Measurements from ENCODE around the gene TMEM203. TPM values are rescaled to one million over a fixed set of nuclear protein-coding genes. Genes with fewer than 3 reads are reported as not detected.

The TMEM203 gene
- polyA plus RNA-seq, 1 of the 3 experiments (the other 2 are of a cell fraction): 55.6 TPM

GRCh38 chr9:137160716-137161557, 44.5 kb downstream of the TMEM203 start:
- H3K27me3 ChIP-seq (ENCODE audit: insufficient read depth): peaks cover 5% of the 10 kb centered on the region; the same call in 1 of the 2 replicates
- POLR2A ChIA-PET: no interaction called here
- no peaks in the 10 kb centered on the region for H3K79me2 ChIP-seq (ENCODE audit: insufficient read depth)
- no peaks in the 10 kb centered on the region for H4K20me1 ChIP-seq (ENCODE audit: insufficient read depth)
- no peak overlapping the region for H3K27ac ChIP-seq (ENCODE audit: low read depth in 2 of 2, low read length in 1 of 2)
- no peaks in the 10 kb centered on the region for H3K9me2 ChIP-seq
- WGBS (ENCODE audit: low lambda C conversion rate): 72% methylated on average over 34 of the region's 56 CpGs
- TF ChIP-seq FOXM1 (IDR thresholded peaks at IDR 0.05; ENCODE audit: low read depth): no peak
- TF ChIP-seq TEAD4 (IDR thresholded peaks at IDR 0.05; ENCODE audit: borderline replicate concordance, insufficient read depth): no peak
- no peak for TF ChIP-seq MEF2A (IDR thresholded peaks at IDR 0.05; ENCODE audit: borderline replicate concordance, low read depth)
- no peak for TF ChIP-seq IRF3 (IDR thresholded peaks at IDR 0.05; ENCODE audit: low read depth, low read length)
- TF ChIP-seq, protein P1, sequence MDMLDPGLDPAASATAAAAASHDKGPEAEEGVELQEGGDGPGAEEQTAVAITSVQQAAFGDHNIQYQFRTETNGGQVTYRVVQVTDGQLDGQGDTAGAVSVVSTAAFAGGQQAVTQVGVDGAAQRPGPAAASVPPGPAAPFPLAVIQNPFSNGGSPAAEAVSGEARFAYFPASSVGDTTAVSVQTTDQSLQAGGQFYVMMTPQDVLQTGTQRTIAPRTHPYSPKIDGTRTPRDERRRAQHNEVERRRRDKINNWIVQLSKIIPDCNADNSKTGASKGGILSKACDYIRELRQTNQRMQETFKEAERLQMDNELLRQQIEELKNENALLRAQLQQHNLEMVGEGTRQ (IDR thresholded peaks at IDR 0.05; ENCODE audit: borderline replicate concordance, low read depth, low read length): no peak
- TF ChIP-seq, protein P2, sequence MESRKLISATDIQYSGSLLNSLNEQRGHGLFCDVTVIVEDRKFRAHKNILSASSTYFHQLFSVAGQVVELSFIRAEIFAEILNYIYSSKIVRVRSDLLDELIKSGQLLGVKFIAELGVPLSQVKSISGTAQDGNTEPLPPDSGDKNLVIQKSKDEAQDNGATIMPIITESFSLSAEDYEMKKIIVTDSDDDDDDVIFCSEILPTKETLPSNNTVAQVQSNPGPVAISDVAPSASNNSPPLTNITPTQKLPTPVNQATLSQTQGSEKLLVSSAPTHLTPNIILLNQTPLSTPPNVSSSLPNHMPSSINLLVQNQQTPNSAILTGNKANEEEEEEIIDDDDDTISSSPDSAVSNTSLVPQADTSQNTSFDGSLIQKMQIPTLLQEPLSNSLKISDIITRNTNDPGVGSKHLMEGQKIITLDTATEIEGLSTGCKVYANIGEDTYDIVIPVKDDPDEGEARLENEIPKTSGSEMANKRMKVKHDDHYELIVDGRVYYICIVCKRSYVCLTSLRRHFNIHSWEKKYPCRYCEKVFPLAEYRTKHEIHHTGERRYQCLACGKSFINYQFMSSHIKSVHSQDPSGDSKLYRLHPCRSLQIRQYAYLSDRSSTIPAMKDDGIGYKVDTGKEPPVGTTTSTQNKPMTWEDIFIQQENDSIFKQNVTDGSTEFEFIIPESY (IDR thresholded peaks at IDR 0.05; ENCODE audit: borderline replicate concordance, low read depth): no peak
- no peak for TF ChIP-seq TAF1 (IDR thresholded peaks at IDR 0.05; ENCODE audit: borderline replicate concordance, low read depth, low read length)
- TF ChIP-seq YY1 (IDR thresholded peaks at IDR 0.05; ENCODE audit: low read depth): no peak
- no peak for TF ChIP-seq CHD2 (IDR thresholded peaks at IDR 0.05; ENCODE audit: low read length, partially characterized antibody)
- TF ChIP-seq EP300 (IDR thresholded peaks at IDR 0.05; ENCODE audit: borderline replicate concordance in 1 of 2, low read depth in 1 of 2, low read length in 1 of 2): no peak
- no peak for TF ChIP-seq SMC3 (IDR thresholded peaks at IDR 0.05; ENCODE audit: low read depth, low read length)
- no peak for TF ChIP-seq EZH2phosphoT487 (IDR thresholded peaks at IDR 0.05; ENCODE audit: borderline replicate concordance, low read depth)
- no peak for TF ChIP-seq ELF1 (IDR thresholded peaks at IDR 0.05)
- no peak for TF ChIP-seq RXRA (IDR thresholded peaks at IDR 0.05; ENCODE audit: borderline replicate concordance, low read depth)
- TF ChIP-seq REST (IDR thresholded peaks at IDR 0.05; ENCODE audit: low read depth, low read length): no peak
- no peak for TF ChIP-seq PBX3 (IDR thresholded peaks at IDR 0.05)
- TF ChIP-seq MXI1 (IDR thresholded peaks at IDR 0.05; ENCODE audit: low read depth, low read length): no peak
- TF ChIP-seq CTCF (IDR thresholded peaks at IDR 0.05): no peak
- no peak for TF ChIP-seq FOXJ3 (CRISPR knock-in tag; IDR thresholded peaks at IDR 0.05)
- TF ChIP-seq FOSL2 (IDR thresholded peaks at IDR 0.05; ENCODE audit: borderline replicate concordance, low read depth): no peak
- H3K4me2 ChIP-seq: no peak overlapping the region
- no peak for DNase-seq
- no peaks in the 10 kb centered on the region for H3K9me3 ChIP-seq
- no peak overlapping the region for H3K9ac ChIP-seq
- peaks cover 0 to 3% of the 10 kb centered on the region in 2 experiments; a peak in 1 of 4 replicates for H3K4me1 ChIP-seq (ENCODE audit: control insufficient read depth in 1 of 2, insufficient read depth in 2 of 2, low read depth in 1 of 2, low read length in 1 of 2)
- H3K4me3 ChIP-seq (ENCODE audit: low read depth in 2 of 2, low read length in 1 of 2): no peak overlapping the region
- H3F3A ChIP-seq (replicated peaks; ENCODE audit: insufficient read depth): no peaks in the 10 kb centered on the region
- H2AFZ ChIP-seq (ENCODE audit: low read depth): no peak overlapping the region
- CTCF ChIA-PET: no interaction called here
- no peaks in the 10 kb centered on the region for H3K36me3 ChIP-seq (replicated peaks in 1 of 2; ENCODE audit: control insufficient read depth in 1 of 2, insufficient read depth in 2 of 2, low read length in 1 of 2)
